Endothelial cell of hepatic sinusoid (primary cell): Measurements from ENCODE around the gene NCKAP5.

Experiments used
- in situ Hi-C: cut with HindIII; loops from 2 replicates; pipeline ENCODE4 v1.10.0; 2017; ENCODE audit warnings: low sequenced_read_pairs

NCKAP5 gene

GRCh38 chr2:133498662-133499585 lies 69.3 kb downstream of the NCKAP5 start:
- in situ Hi-C loops = loop anchor here (5.0 kb wide), 1 partner anchor 107 kb away; no protein-coding TSS in a partner anchor

- in situ Hi-C loops = loop anchor here (5.0 kb wide), 1 partner anchor 106 kb away; no protein-coding TSS in a partner anchor
Observed at GRCh38 chr2:133497951-133498565, 70.2 kb downstream of the NCKAP5 start.

- in situ Hi-C loops = loop anchor here (5.0 kb wide), 1 partner anchor 105 kb away; no protein-coding TSS in a partner anchor
Observed at GRCh38 chr2:133497270-133497893, 70.9 kb downstream of the NCKAP5 start.

- in situ Hi-C loops = loop anchor here (5.0 kb wide), 1 partner anchor 104 kb away; no protein-coding TSS in a partner anchor
Observed at GRCh38 chr2:133496501-133497269, 71.6 kb downstream of the NCKAP5 start.

- in situ Hi-C loops = loop anchor here (5.0 kb wide), 1 partner anchor 103 kb away; no protein-coding TSS in a partner anchor
Observed at GRCh38 chr2:133495226-133495625, 73.0 kb downstream of the NCKAP5 start.

GRCh38 chr2:133492719-133493380 lies 75.4 kb downstream of the NCKAP5 start:
- in situ Hi-C loops = loop anchor here (5.0 kb wide), 1 partner anchor 56 kb away; no protein-coding TSS in a partner anchor

- in situ Hi-C loops = loop anchor here (5.0 kb wide), 1 partner anchor 53 kb away; no protein-coding TSS in a partner anchor
Observed at GRCh38 chr2:133490411-133490980, 77.8 kb downstream of the NCKAP5 start.

GRCh38 chr2:133489641-133490410 lies 78.4 kb downstream of the NCKAP5 start:
- in situ Hi-C loops = loop anchor here (5.0 kb wide), 1 partner anchor 53 kb away; no protein-coding TSS in a partner anchor

- in situ Hi-C loops = no loop called here
Observed at GRCh38 chr2:133489146-133489545, 79.1 kb downstream of the NCKAP5 start.

- in situ Hi-C loops = no loop called here
Observed at GRCh38 chr2:133486771-133487191, 81.5 kb downstream of the NCKAP5 start.

GRCh38 chr2:133485868-133486267 lies 82.4 kb downstream of the NCKAP5 start:
- in situ Hi-C loops = no loop called here

- in situ Hi-C loops = no loop called here
Observed at GRCh38 chr2:133484784-133485183, 83.5 kb downstream of the NCKAP5 start.

- in situ Hi-C loops = no loop called here
Observed at GRCh38 chr2:133484106-133484505, 84.2 kb downstream of the NCKAP5 start.

- in situ Hi-C loops = no loop called here
Observed at GRCh38 chr2:133483181-133483580, 85.1 kb downstream of the NCKAP5 start.

- in situ Hi-C loops = no loop called here
Observed at GRCh38 chr2:133480707-133481429, 87.4 kb downstream of the NCKAP5 start.

GRCh38 chr2:133477616-133477990 lies 90.7 kb downstream of the NCKAP5 start:
- in situ Hi-C loops = no loop called here

GRCh38 chr2:133476931-133477615 lies 91.2 kb downstream of the NCKAP5 start:
- in situ Hi-C loops = no loop called here
